ENCODE data around the gene GRID2IP.
"Not testable (repeated sequence)": the region's sequence is repeated elsewhere in the genome, so short reads cannot be mapped to it uniquely, and the experiment has no call there.

The GRID2IP gene

DNA sequence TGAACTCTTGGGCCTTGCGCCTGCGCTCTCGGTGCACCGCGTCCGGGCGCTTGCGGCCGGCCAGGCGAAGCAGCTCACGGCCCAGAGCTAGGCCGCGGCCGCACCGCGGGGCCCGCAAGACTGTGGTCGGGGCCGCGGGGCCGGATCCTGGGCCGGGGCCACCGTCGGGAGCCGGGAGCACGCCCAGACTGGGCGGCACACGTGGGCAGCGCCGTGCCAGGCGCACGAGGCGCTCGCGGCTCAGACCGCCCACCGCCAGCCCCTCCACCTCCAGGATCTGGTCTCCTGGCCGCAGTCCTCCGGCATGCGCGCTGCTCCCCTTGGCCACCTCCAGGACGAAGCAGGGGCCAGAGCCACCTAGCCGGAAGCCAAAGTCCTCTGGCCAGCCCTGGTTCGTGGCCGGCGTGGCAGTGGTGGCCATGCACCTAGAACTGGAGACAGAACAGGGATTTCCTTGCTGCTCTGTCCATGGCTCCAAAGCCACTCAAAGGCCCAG is at the start of gene GRID2IP:
TSS of gene GRID2IP (minus strand) at position 446 of the 496 bp plus-strand sequence. CDS start at position 421, 25 bp downstream.
- no peak for DNase-seq

DNA sequence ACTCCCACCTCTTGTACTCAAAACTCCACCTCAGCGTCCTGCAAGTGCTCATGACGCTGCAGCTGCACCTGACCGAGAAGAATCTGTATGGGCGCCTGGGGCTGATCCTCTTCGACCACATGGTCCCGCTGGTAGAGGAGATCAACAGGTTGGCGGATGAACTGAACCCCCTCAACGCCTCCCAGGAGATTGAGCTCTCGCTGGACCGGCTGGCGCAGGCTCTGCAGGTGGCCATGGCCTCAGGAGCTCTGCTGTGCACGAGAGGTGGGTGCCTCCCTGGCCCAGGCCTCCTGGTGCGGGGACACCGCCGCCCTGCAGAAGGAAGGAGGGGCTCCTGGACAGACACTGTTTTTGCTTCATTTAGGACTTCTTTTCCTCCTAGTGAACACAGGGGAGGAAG is 48.8 kb upstream of the GRID2IP start:
- no peak for DNase-seq

DNA sequence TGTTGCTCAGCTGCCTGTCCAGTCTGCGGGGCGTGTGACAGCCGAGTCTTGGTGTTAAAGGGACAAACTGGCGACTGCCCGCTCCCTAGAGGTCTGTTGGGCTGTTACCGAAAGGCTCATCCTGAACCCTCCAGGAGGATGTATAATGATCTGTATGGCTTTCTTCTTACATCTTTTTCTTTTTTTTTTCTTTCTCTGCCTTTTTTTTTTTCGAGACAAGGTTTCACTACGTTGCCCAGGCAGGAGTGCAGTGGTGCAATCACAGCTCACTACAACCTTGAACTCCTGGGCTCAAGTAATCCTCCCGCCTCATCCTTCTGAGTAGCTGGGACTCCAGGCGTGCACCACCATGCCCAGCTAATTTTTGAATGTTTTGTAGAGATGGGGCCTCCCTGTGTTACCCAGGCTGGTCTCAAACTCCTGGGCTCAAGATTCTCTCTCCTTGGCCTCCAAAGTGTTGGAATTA is 39.4 kb upstream of the GRID2IP start:
- DNase-seq, result no peak

DNA sequence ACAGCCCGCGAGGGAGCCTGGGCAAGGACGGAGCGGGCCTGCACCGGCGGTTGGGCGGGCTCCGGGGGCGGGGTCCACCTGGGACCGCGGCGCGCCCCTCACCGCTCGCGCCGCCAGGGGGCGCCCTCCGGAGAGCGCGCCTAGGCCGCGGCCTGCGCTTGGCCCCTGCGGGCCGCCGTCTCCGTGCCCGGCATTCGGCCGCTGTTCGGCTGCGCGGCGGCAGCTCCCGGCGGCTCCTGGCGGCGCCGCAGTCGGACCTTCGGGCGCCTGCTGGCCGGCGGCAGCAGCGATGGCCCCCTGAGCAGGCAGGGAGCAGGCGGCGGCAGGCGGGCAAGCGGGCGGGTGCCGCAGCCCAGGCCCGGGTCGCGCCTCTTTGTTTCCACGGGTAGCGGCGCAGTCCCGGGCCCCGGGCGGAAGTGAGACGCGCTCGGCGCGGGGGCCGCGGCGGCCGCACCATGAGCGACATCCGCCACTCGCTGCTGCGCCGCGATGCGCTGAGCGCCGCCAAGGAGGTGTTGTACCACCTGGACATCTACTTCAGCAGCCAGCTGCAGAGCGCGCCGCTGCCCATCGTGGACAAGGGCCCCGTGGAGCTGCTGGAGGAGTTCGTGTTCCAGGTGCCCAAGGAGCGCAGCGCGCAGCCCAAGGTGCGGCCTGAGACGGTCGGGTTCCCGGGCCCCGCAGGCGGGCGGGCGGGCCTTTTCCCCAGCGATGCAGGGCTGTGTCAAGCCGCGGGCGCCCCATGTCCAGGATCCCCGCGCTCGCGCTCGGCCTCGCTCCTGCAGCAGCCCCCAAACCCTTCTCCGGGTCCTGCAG is 38.8 kb upstream of the GRID2IP start, which contains the start of gene INTS15:
TSS of gene INTS15 (plus strand) at position 193 of the 816 bp plus-strand sequence. CDS start at position 456, 263 bp downstream.
- DNase-seq, result peak in 47 of 56 donors; percentile 23 to 84 (median 61)

DNA sequence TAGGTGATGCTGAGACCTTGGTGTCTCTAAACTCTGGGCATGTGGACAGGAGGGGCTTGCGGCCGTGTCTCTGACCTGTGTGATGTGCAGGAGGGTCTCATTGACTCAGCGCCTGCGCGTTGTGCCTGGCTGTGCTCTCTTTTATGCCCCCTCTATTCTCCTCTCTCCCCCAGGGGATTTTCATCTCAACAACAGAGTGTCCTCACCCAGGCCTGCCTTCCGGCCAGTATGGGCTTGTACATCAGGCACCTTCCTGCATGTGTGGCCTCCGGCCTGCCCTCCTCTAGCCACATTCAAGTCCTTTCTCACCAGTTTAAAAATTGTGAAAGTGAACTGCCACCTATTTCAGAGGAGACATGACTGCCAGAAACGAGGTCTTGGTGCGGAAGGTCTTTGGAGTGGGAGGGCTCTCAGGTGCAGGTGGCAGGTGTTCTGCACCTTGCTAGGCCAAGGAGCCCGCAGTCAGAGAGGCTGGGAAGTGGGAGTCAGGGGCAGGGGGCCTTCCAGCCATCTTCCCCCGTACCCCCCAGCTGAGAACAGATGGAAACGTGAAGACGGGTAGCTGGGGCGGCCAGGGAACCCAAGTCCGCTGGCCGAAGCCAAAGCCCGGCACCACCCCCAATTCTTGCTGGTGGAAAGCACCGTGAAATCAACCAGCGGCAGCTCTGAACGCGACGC is 38.0 kb upstream of the GRID2IP start:
- peak in 3 of 56 donors; percentile 27 to 51 (median 35) for DNase-seq

DNA sequence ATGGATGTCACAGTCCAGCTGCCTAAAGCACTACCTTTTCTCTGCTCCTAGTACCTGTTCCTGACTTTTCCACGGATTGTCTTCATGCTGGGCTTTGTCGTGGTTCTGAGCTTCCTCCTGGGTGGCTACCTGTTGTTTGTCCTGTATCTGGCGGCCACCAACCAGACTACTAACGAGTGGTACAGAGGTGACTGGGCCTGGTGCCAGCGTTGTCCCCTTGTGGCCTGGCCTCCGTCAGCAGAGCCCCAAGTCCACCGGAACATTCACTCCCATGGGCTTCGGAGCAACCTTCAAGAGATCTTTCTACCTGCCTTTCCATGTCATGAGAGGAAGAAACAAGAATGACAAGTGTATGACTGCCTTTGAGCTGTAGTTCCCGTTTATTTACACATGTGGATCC is 37.3 kb upstream of the GRID2IP start:
- no peak for DNase-seq

DNA sequence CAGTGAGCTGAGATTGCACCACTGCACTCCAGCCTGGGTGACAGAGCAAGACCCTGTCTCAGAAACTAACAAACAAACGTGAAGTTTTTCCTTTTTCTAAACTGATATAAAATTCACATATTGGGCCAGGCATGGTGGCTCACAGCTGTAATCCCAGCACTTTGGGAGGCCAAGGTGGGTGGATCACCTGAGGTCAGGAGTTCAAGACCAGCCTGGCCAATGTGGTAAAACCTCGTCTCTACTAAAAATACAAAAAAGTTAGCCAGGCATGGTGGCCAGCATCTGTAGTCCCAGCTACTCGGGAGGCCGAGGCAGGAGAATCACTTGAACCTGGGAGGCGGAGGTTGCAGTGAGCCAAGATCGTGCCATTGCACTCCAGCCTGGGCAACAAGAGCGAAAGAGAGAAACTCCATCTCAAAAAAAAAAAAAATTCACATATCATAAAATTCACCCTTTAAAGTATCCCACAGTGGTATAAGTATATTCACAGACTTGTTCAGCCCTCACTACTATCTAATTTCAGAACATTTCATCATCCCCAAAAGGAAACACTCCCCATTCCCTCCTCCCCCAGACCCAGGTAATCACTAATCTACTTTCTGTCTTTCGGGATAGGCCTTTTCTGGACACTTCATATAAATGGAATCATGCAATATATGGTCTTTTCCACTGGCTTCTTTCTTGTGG is 34.6 kb upstream of the GRID2IP start:
- not testable (repeated sequence) for DNase-seq

DNA sequence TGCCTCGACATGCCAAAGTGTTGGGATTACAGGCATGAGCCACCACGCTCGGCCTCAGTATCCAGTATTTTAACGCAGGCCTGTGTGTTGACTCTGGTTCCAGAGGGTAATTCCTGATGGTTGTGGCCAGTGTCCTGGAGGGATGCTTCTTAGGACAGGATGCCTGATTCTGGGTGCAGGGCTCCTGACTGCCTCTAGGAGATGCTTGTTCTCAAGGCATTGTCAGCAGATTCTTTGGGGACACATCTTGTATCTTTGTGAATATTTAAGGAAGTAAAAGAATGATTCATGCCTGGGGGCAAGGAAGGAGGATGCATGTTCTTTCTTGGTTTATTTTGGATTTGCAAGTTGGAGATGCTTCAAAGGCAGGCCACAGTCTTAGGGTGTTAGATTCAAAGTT is 28.2 kb upstream of the GRID2IP start:
- no peak for DNase-seq

DNA sequence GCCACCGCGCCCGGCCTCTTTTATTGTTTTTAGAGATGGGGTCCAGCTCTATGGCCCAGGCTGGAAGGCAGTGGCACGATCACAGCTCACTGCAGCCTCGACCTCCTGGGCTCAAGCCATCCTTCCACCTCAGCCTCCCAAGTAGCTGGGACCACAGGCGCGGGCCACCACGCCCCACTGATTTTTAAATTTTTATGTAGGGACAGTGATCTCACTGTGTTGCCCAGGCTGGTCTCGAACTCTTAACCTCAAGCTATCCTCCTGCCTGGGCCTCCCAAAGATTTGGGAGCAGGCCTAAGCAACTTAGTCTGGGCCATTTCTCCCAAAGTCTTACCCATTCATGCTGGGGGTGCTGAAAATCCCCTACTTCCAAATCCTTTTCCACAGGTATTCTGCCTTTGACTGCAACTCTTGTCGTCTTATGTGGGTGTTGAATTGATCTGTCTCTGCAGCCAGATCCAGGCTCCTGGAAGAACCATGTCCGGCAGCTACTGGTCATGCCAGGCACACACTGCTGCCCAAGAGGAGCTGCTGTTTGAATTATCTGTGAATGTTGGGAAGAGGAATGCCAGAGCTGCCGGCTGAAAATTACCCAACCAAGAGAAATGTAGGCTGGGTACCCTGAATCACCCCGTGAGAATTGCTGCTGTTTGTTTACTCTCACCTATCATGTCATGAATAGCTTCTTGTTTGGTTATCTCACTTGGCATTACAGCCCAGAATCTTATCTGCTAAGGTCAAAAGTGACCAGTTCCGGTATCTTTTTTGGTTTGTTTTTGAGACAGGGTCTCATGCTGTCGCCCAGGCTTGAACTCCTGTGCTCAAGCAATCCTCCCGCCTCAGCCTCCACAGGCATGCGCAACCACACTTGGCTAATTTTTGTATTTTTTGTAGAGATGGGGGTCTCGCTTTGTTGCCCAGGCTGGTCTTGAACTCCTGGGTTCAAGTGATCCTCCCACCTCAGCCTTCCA is 27.1 kb upstream of the GRID2IP start:
- no peak for DNase-seq

DNA sequence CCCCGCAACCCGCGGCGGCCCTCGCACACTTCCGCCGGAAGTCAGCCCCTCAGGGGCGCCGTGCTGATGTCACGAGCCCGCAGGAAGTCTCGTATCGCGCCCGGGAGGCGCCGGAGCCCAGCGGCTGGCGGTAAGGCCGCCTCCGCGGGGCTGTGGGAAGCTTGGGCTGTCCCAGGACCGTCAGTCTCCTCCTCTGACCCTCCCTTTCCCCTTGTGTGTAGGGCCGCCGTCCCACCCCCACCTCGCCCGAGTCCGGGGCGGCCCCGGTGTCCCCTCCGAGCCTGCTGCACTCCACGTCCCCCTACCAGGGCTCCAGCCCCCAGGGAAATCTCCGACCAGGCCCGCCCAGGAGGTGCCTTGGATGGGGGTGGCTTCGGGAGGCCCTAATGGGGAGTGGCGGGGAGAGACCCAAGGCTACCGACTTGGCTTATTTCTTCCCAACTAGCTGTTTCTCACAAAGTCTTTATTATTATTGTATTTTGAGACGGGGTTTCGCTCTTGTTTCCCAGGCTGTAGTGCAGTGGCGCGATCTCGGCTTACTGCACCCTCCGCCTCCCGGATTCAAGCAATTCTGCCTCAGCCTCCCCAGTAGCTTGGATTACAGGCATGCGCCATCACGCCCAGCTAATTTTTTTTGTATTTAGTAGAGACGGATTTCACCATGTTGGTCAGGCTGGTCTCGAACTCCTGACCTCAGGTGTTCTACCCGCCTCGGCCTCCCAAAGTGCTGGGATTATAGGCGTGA is 26.3 kb upstream of the GRID2IP start, which contains the start of gene ZDHHC4:
TSS of gene ZDHHC4 (plus strand) at position 86 of the 745 bp plus-strand sequence. CDS start 3,108 bp downstream, outside the sequence.
- peak in 55 of 56 donors; percentile 33 to 90 (median 70) for DNase-seq

DNA sequence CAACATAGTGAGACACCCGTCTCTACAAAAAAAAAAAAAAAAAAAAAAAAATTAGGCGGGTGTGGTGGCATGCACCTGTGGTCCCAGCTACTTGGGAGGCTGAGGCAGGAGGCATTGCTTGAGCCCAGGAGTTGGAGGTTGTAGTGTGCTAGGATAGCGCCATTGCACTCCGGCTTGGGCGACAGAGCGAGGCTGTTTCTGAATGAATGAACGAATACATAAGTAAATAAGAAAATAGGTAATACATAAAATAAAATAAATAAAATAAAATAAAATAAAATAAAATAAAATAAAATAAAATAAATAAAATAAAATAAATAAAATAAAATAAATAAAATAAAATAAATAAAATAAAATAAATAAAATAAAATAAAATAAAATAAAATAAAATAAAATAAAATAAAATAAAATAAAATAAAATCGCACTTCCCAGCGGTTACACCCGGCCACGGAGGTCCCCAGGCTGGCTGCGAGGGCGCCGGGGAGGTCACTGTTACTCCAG is 25.7 kb upstream of the GRID2IP start:
- peak in 1 of 56 donors; percentile 19 for DNase-seq

DNA sequence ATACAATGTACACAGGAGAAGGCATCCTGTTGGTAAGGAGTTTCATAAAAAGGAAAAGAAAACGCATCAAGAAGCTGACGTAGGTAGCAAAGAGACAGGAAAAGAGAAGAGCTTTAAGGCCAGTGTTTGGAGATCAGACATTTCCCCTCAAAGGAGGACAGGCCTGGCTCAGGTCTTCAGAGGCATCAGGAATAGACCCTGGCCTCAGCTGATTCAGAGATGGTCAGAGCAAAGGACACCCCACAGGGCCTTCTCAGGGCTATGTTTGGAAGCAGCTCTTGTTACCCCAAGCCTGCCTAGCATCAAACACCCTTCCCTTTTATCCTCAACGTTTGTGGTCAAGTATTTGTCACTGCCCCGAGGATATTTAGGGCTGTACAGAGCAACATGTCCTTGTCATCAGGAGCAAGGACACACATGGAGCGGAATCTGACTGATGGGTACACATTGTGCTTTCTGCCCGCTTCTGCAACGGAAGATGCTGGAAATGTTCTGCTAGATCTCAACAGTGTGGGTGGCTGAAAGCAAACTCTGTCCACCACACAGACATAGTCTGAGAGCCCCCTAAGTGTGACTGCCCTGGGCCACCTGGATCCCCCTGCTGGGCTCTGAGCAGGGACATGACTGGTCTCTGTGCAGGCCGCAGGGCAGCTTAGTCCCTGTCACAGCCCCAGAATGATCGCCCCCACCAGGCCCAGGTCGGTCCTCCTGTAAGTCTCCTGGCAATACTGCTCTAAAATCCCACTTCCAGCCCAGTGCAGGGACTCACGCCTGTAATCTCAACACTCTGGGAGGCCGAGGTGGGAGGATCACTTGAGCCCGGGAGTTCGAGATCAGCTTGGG is 25.0 kb upstream of the GRID2IP start:
- DNase-seq, result no peak

DNA sequence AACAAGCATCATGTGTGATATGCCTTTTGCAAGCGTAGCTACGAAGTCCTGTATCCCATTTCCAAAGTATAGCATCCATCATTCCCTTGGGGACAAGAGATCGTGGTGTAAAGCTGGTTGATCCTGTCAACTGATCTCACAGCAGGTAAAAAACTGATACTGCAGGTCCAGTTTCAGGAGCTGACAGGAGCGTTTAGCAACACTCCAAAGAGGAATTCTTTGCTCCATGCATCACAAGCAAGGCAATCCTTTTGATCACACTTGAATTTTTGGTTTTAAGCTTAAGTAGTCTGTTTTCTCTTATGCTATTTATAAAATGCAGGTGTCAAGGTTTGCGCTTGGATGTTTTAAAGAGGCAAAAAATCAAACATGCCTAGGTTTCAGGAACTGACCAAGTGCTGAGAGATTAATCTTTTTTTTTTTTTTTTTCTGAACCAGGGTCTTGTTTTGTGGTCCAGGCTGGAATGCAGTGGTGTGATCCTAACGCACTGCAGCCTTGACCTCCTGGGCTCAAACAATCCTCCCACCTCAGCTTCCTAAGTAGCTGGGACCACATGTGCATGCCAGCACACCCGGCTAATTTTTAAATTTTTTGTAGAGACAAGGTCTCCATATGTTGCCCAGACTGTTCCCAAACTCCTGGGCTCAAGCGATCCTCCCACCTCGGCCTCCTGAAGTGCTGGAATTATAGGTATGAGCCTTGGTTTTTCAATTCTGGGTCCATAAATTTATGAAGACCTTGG is 24.2 kb upstream of the GRID2IP start:
- no peak for DNase-seq

DNA sequence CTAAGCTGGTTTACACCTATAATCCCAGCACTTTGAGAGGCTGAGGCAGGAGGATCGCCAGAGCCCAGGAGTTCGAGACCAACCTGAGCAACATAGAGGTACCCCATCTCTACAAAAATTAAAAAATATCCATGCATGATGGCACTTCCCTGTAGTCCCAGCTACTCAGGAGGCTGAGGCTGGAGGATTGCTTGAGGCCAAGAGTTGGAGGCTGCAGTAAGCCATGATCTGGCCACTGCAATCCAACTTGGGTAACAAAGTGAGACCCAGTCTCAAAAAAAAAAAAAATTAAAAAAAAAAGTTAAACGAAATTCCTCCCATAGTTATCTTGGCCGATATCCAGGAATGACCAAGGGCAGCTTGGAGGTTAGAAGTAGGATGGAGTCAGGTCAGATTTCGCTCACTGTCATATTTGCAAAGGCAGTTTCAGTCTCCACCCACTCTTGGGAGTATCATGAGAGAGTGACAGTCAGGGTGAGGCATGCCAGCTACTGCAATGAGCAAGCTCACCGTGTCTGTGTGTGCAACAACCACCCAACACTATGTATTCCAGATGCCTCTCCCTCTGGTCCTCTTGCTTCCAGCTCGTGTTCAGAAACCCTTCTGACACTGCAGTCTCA is 20.0 kb upstream of the GRID2IP start:
- DNase-seq, result no peak

DNA sequence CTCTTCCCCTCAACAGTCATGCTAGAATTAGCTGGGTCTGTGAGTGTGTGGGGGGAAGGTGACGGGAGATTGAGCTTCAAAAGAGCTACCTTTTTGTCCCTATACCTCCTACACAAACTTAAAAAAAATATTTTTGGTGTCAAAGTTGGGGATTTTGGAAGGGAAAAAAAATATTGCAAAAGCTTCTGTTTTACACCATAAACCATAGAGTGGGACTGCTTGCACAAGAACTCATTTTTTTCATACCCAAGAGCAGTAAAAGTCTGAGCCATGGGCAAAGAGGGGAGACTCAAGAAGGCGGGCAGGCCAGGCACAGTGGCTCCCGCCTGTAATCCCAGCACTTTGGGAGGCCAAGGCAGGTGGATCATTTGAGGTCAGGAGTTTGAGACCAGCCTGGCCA is 16.6 kb upstream of the GRID2IP start:
- DNase-seq, result no peak

DNA sequence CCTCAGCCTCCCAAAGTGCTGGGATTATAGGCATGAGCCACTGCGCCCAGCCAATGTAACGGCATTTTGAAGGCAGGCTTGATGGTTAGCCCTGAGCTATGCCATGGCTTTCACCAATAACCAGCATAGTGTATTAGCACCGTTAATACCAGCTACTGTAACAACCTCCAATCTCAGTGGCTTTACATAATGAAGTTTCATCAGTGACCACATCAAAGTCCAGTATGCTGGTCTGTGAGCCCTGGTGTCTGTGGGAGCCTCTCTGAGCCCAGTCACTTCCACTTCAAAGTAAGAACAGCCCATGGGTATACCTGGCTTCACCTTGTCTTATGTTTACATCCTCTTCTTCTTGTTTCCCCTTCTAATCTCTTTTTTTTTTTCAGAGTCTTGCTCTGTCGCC is 14.4 kb upstream of the GRID2IP start:
- DNase-seq, result no peak
